Cardiac fibroblast (primary cell): ENCODE results near the gene SAMD14.

Experiments used
- DNase-seq, 2 donors: peaks; one replicate each; pipeline versions ENCODE4 v3.0.0 to v3.0.0-alpha.2; 2010; ENCODE audit warnings: low read depth in 2 of 2
- H3K4me3 ChIP-seq, 2 donors: replicated peaks in 1 of 2; 1 replicate in 1 of 2; 2 replicates in 1 of 2; pipeline ENCODE4 v1.5.1; 2011; ENCODE audit warnings: low read depth in 2 of 2, low read length in 2 of 2, mild to moderate bottlenecking in 2 of 2, moderate library complexity in 1 of 2
- TF ChIP-seq, protein P1 (sequence below): IDR thresholded peaks from one replicate; pipeline ENCODE4 v1.5.1; 2011; ENCODE audit warnings: low read depth, mild to moderate bottlenecking, low read length, inconsistent platforms

The SAMD14 gene

DNA sequence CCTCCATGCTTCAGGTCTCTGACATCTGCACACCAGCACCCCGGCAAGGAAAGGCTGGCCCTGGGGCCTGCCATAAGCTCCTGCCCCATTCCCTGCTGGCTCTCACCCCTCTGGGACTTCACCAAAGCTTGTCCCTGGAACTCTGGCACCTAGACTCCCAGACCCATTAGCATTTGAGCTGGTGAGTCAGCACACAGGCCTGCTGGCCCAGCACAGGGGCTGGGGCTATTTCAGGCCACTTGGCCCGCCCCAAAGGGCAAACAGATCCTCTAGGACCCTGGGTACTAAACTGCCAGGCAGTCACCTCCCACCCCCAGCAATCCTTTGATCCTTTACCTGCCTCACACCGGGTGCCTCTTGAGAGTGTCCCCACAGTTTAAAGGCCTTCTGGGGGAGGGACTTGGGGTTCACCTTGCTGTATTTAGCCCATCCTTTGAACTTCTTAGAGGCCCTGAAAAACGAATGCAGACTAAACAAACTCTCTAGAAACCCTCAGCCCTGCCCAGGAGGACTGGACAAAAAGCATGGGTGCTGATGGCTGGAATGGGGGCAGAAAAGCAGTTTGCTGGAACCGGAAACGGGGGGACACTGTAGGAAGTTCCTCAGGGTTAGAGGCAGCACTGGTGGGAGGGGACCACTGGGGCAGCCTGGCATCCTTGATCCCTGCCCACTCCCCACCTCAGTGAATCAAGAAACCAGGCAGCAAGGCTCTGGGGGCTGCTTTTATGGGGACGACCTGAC, 3.2 kb upstream of the SAMD14 start:
- TF ChIP-seq, protein P1, sequence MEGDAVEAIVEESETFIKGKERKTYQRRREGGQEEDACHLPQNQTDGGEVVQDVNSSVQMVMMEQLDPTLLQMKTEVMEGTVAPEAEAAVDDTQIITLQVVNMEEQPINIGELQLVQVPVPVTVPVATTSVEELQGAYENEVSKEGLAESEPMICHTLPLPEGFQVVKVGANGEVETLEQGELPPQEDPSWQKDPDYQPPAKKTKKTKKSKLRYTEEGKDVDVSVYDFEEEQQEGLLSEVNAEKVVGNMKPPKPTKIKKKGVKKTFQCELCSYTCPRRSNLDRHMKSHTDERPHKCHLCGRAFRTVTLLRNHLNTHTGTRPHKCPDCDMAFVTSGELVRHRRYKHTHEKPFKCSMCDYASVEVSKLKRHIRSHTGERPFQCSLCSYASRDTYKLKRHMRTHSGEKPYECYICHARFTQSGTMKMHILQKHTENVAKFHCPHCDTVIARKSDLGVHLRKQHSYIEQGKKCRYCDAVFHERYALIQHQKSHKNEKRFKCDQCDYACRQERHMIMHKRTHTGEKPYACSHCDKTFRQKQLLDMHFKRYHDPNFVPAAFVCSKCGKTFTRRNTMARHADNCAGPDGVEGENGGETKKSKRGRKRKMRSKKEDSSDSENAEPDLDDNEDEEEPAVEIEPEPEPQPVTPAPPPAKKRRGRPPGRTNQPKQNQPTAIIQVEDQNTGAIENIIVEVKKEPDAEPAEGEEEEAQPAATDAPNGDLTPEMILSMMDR, result no peak
- H3K4me3 ChIP-seq, result no peak overlapping the region
- DNase-seq, result peak; percentile 45 to 48

DNA sequence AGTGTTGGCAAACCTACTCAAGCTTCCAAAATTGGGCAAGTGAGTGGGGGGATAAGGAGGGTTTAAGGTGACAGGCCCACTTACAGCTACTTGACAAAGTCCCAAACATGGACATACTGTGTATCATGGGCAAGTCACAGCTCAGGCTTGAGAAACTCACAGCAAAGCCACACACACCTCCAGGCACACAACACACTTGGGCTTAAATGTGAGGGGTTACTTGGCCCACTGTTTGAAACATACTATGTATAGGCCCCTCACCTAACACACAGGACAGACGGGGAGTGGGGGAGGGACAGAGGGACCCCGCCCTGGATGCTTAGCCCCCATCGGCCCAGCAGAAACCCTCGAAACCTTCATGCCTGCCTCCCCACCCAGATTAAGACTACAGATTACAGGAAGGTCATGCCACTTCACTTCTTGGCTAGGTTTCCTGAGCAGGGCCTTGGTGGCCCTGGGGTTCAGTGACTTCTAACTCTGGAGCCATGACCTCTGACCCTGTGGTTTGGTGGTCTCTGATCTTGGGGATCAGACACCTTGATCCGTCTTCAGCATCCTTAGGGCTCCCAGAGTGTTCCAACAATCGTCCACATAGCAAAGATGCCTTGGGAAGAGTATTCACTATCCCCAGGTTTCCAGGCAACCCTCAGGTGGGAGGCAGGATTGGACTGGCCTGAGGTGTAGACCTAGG, 2.3 kb upstream of the SAMD14 start:
- TF ChIP-seq, protein P1, result no peak
- no peak overlapping the region for H3K4me3 ChIP-seq
- DNase-seq, result no peak

DNA sequence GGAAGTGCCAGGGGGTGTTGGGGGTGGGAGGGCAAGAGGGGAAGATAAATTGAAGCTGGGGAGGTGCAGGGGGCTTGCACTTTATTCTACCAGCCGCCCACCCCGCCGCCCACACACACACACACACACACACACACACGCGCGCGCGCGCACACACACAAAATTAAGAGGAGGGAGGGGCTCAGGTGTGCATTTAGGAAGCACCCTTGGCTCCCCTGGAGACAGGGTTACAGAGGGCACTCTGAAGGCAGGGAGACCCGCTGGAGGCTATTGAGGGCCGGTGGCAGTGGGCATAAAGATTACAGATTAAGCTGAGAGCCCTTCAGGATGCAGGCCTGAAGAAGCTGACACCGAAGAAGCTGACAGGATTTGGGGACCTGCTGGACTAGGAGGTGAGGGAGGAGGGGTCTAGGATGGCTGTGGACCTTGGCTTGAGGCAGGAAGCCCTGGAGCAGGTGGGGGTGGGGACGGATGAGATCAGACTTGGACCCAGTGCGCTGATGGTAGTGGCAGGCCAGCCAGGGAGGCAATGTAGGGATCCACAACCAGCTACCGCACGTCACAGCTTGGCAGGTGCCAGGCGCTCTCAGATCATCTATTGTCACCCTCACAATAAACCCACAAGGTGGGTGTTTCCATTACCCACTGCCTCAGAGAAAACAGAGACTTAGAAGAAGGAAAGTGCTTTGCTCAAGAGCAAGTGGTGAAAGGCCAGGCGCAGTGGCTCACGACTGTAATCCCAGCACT, 772 bp upstream of the SAMD14 start:
- peak overlapping the region in 1 of 2 donors; percentile 60 for H3K4me3 ChIP-seq
- TF ChIP-seq, protein P1, result no peak
- DNase-seq, result no peak

DNA sequence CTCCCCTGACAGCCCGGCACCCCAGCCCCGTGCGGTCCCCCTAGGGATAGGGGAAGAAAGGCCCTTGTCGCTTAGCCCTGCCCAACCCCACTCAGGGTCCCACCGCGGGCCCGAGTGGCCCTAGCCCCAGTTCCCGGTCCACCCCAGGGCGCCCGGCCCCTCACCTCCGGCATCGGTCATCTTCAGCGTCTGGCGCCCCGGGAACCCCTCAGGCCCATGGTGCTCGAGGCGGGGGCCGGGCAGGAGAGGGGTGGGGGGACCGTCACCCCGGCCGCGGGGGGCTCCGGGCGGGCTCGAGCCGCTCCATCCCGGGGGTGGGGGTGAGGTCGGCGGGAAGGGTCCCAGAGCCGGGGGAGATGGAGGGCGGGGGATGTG, 620 bp downstream of the SAMD14 start:
- TF ChIP-seq, protein P1, result no peak
- H3K4me3 ChIP-seq, result peak overlapping the region; percentile 44 to 60
- no peak for DNase-seq

DNA sequence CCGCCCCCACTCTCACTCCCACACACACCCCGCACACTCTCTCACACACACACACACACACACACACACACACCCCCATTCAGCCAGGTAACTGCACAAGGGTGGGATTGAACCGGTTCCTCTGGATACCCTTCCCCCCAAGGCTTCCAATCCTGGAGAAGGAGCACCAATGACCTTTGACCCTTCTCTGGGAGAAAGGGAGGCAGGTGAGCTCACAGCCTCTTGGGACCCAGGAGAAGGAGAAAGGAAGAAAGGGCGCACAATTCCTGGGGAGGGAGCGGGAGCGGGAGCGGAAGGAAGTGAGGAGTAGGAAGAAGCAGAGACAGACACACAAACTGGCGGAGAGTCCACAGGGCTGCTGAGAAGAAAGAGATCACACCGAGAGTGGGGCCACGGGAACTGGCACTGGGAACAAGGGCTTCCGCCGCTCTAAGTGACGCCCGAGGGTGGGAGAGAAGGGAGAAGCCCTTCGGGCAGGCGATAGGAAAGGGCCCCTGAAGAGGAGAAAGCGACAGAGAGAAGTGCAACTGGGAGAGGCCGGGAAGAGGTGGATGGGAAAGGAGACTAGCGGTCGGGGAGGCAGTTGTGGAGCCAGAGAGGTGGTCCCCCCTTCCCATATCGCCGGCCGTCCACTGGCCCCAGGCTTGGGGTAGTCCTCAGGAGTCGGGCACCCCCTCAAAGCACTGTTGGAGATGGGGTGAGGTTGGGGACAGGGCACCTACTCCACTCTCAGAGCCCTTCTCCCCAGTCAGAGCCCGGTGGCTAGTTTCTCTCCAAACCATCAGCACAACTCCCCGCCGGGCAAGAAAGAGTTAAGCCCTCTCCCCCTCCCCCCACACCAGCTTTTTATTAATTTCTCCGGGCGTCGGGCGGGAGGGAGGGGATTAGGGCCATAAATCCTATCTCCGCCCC, 1.3 kb downstream of the SAMD14 start:
- TF ChIP-seq, protein P1, result no peak
- H3K4me3 ChIP-seq, result peak overlapping the region; percentile 44 to 60
- peak in 1 of 2 donors; percentile 41 for DNase-seq
